ENCODE measurements around the gene NEK5.

Gene NEK5

GRCh38 chr13:52011632-52012511 lies 117.0 kb downstream of the NEK5 start, which contains the start of gene ALG11 (continued):
- TF ChIP-seq ZNF513 (tag by site-specific recombination; IDR thresholded peaks at IDR 0.05): no peak
- TF ChIP-seq ZNF362 (tag by site-specific recombination; IDR thresholded peaks at IDR 0.05): no peak
- no peak for TF ChIP-seq ZNF791 (tag by site-specific recombination; IDR thresholded peaks at IDR 0.05)
- no peak for TF ChIP-seq ZNF157 (tag by site-specific recombination; IDR thresholded peaks at IDR 0.05)
- TF ChIP-seq MEIS1 (CRISPR knock-in tag; IDR thresholded peaks at IDR 0.05; ENCODE audit: borderline replicate concordance): no peak
- TF ChIP-seq ZNF548 (tag by site-specific recombination; IDR thresholded peaks at IDR 0.05): no peak
- no peak for TF ChIP-seq ZNF112 (tag by site-specific recombination; IDR thresholded peaks at IDR 0.05)
- TF ChIP-seq ZFP3 (tag by site-specific recombination; IDR thresholded peaks at IDR 0.05; ENCODE audit: low read depth): no peak
- 0 out of 2 replicates have a peak, but pooled peaks have one; percentile 11 for TF ChIP-seq OSR2 (tag by site-specific recombination; IDR thresholded peaks at IDR 0.05)
- no peak for TF ChIP-seq ZNF19 (tag by site-specific recombination; IDR thresholded peaks at IDR 0.05; ENCODE audit: low read depth)
- TF ChIP-seq KLF8 (tag by site-specific recombination; IDR thresholded peaks at IDR 0.05): no peak; the same call in none of the 2 replicates
- no peak for TF ChIP-seq ZNF626 (tag by site-specific recombination; IDR thresholded peaks at IDR 0.05)
- TF ChIP-seq HOXA7 (CRISPR knock-in tag; IDR thresholded peaks at IDR 0.05; ENCODE audit: borderline replicate concordance): no peak
- no peak for TF ChIP-seq ZNF529 (tag by site-specific recombination; IDR thresholded peaks at IDR 0.05; ENCODE audit: insufficient replicate concordance)
- no peak for TF ChIP-seq ZNF555 (tag by site-specific recombination; conservative IDR thresholded peaks at IDR 0.05)
- no peak for TF ChIP-seq ZNF184 (tag by site-specific recombination; IDR thresholded peaks at IDR 0.05)
- TF ChIP-seq ZSCAN4 (tag by site-specific recombination; IDR thresholded peaks at IDR 0.05): no peak
- TF ChIP-seq ZNF560 (tag by site-specific recombination; IDR thresholded peaks at IDR 0.05; ENCODE audit: borderline replicate concordance): no peak
- TF ChIP-seq ZNF530 (tag by site-specific recombination; IDR thresholded peaks at IDR 0.05; ENCODE audit: low read depth): no peak
- TF ChIP-seq ZBTB49 (tag by site-specific recombination; IDR thresholded peaks at IDR 0.05; ENCODE audit: low read depth): no peak
- peak; percentile 79 for TF ChIP-seq EGR2 (tag by site-specific recombination; IDR thresholded peaks at IDR 0.05; ENCODE audit: low read depth)
- no peak for TF ChIP-seq ZNF10 (tag by site-specific recombination; IDR thresholded peaks at IDR 0.05)
- no peak; the same call in 1 of the 2 replicates for TF ChIP-seq CTCF (tag by site-specific recombination; IDR thresholded peaks at IDR 0.05)
- no peak for TF ChIP-seq ZNF239 (tag by site-specific recombination; IDR thresholded peaks at IDR 0.05)
- no peak for TF ChIP-seq ZNF514 (tag by site-specific recombination; IDR thresholded peaks at IDR 0.05)
- TF ChIP-seq ZNF76 (tag by site-specific recombination; IDR thresholded peaks at IDR 0.05; ENCODE audit: borderline replicate concordance, low read depth): no peak
- TF ChIP-seq ZNF16 (tag by site-specific recombination; IDR thresholded peaks at IDR 0.05; ENCODE audit: low read depth): no peak
- no peak for TF ChIP-seq ZNF280D (tag by site-specific recombination; IDR thresholded peaks at IDR 0.05)
- peak; percentile 91 for TF ChIP-seq ZNF223 (tag by site-specific recombination; IDR thresholded peaks at IDR 0.05)
